Calu3 (cell line): Measurements from ENCODE around the gene KIAA1614. TPM values are rescaled to one million over a fixed set of nuclear protein-coding genes. Genes with fewer than 3 reads are reported as not detected.
"Not testable (repeated sequence)": the region's sequence is repeated elsewhere in the genome, so short reads cannot be mapped to it uniquely, and the experiment has no call there.

ENCODE experiments used
- BruUV-seq: library from RNA; stranded (reverse); fragments of 400-500 nt; replicated peaks from 2 replicates; lab custom pipeline; 2021; lab: Mats Ljungman, UMichigan
- CTCF ChIA-PET: fragments of 300-600 bp; sonication (Branson Sonifier 250); formaldehyde crosslinking; loops from one replicate; lab custom pipeline; 2022; ENCODE audit warnings: antibody characterized with exemption; lab: Charles Lee
- DNase-seq: peaks from one replicate; pipeline ENCODE4 v3.0.0; 2022
- H3K27ac Mint-ChIP-seq: one replicate; pipeline ENCODE4 v1.8.0; 2022; ENCODE audit warnings: mixed read lengths; ENCODE audit not compliant: unreplicated experiment
- H3K27me3 Mint-ChIP-seq: one replicate; pipeline ENCODE4 v1.8.0; 2022; ENCODE audit warnings: mixed read lengths; ENCODE audit not compliant: unreplicated experiment
- H3K36me3 Mint-ChIP-seq: one replicate; pipeline ENCODE4 v1.8.0; 2022; ENCODE audit warnings: mild to moderate bottlenecking, moderate library complexity, mixed read lengths; ENCODE audit not compliant: insufficient read depth, unreplicated experiment
- H3K4me1 Mint-ChIP-seq: one replicate; pipeline ENCODE4 v1.8.0; 2022; ENCODE audit warnings: mild to moderate bottlenecking, low read depth, mixed read lengths; ENCODE audit not compliant: unreplicated experiment
- H3K4me3 Mint-ChIP-seq: one replicate; pipeline ENCODE4 v1.8.0; 2022; ENCODE audit warnings: mild to moderate bottlenecking, low read depth, moderate library complexity, mixed read lengths; ENCODE audit not compliant: unreplicated experiment
- H3K9me3 Mint-ChIP-seq: one replicate; pipeline ENCODE4 v1.8.0; 2022; ENCODE audit warnings: low read depth, mixed read lengths; ENCODE audit not compliant: unreplicated experiment
- intact Hi-C: fragments of 100-400 bp; cut with micrococcal nuclease; formaldehyde crosslinking; loops from one replicate; pipeline ENCODE4 v1.10.0; 2022; ENCODE audit not compliant: unreplicated experiment
- total RNA-seq: library from RNA; stranded (reverse); gene quantifications from 2 replicates; pipeline ENCODE4 v1.2.3, GENCODE V29; 2022
- TF ChIP-seq, protein P1 (sequence below): fragments of 200-600 bp; IDR thresholded peaks from one replicate; pipeline ENCODE4 v1.8.0; 2022; ENCODE audit warnings: antibody characterized with exemption; ENCODE audit not compliant: unreplicated experiment

The KIAA1614 gene
- total RNA-seq, 1 experiment from 2014 or later = 0.19 TPM

DNA sequence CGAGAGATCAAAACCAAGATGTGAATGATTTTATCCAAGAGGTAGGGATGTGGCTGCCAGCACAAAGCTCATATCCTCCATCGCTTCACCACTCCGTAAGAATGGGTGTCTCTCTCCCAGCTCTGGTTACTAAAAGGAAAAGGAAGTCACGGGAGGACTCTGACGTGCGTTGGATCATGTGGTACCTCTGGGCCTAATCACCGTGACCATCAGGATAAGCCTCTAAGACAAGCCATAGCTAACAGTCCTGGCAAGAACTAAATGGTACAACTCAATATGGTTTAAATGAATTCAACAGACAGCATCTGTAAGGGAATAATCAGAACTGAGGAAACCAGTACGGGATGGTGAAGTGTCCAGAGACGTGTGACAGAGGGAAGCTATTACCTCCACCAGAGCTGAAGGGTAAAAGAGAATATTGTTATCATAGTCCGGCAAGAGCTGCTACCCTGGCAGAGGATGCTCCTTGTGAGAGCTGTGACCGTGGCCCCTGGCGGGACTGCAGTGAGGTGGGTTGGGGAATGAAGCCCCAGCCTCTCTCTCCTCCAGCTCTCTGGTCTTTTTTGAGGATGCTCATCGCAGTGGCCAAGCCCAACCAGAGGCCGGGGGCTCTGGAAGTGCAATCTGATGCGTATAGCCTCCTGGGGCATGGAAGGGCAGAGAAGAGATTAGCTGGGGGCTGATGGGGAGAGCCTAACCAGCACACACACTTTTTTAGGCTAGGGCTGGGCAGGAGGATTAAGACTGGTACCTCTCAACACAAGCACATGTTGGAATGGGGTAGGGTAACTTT lies 54.2 kb downstream of the KIAA1614 start:
- Mint-ChIP-seq H3K27me3 (no peaks in the 10 kb centered on the region), H3K36me3 (peaks cover 10% of the 10 kb centered on the region), H3K27ac (no peak overlapping the region), H3K9me3 (no peaks in the 10 kb centered on the region), H3K4me3 (no peak overlapping the region), H3K4me1 (no peaks in the 10 kb centered on the region)
- CTCF ChIA-PET = no interaction called here
- DNase-seq = no peak
- TF ChIP-seq, protein P1, sequence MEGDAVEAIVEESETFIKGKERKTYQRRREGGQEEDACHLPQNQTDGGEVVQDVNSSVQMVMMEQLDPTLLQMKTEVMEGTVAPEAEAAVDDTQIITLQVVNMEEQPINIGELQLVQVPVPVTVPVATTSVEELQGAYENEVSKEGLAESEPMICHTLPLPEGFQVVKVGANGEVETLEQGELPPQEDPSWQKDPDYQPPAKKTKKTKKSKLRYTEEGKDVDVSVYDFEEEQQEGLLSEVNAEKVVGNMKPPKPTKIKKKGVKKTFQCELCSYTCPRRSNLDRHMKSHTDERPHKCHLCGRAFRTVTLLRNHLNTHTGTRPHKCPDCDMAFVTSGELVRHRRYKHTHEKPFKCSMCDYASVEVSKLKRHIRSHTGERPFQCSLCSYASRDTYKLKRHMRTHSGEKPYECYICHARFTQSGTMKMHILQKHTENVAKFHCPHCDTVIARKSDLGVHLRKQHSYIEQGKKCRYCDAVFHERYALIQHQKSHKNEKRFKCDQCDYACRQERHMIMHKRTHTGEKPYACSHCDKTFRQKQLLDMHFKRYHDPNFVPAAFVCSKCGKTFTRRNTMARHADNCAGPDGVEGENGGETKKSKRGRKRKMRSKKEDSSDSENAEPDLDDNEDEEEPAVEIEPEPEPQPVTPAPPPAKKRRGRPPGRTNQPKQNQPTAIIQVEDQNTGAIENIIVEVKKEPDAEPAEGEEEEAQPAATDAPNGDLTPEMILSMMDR = no peak
- BruUV-seq = no TSS peak
- intact Hi-C loops = no loop called here

DNA sequence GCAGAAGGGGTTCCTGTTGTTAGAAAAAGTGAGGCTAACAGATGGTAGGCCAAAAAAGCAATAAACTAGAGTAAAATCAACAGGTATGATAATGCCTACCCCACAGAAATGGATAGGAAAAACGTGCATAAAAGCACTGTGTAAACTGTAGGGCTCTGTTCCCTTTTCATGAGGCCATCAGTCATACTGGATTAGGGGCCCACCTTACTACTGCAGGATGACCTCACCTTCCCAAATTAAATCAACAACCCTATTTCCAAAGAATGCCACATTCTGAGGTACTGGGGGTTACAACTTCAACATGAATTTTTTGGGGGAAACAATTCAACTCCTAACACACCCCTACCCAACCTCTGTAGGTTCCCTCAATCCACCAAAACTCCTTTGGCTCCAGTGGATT lies 54.9 kb downstream of the KIAA1614 start:
- no peak for DNase-seq
- CTCF ChIA-PET = no interaction called here
- intact Hi-C loops = no loop called here
- H3K27me3 Mint-ChIP-seq = no peaks in the 10 kb centered on the region
- no peak overlapping the region for H3K4me3 Mint-ChIP-seq
- TF ChIP-seq, protein P1 = no peak
- BruUV-seq = no TSS peak
- H3K36me3 Mint-ChIP-seq = peaks cover 12% of the 10 kb centered on the region
- H3K9me3 Mint-ChIP-seq = no peaks in the 10 kb centered on the region
- no peaks in the 10 kb centered on the region for H3K4me1 Mint-ChIP-seq
- no peak overlapping the region for H3K27ac Mint-ChIP-seq

DNA sequence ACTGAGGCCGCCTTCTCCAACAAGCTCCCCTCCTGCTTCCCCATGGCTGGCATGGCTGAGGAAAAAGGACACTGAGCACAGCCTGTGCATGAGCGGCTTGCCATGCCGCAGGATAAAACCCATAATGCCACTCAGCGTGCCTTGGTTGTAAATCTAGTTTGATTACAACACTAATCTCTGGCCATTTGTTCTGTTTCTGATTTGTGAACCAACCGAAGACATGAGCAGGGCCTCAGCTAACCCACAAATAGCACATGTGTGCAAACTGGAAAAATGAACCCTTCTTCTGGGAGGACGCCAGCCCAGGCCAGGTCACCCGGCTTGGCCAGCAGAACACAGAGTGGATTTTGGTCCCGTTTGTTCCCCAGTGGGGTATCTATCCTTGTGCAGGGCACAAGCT lies 56.1 kb downstream of the KIAA1614 start:
- H3K27me3 Mint-ChIP-seq, intact Hi-C loops: not testable (repeated sequence)

DNA sequence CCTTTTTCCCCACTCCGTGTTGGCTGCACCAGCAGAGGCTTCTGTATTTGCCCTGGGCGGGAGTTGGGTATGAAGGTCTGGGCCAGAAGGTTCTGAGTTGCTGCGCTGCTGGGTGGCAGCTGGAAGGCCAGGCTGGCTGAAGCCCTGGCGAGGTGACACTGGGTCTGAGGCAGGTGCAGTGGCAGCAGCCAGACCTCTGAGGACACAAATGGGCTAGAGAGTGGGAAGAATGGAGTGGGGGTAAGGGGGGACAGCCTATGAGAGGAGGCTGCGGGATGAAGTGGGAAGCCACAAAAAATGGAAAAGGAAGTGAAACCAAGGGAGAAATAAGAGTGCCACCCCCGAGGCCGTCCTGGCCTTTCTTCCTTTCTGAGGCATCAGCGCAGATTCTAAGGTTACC lies 56.7 kb downstream of the KIAA1614 start:
- BruUV-seq = no TSS peak
- Mint-ChIP-seq H3K36me3 (peaks cover 15% of the 10 kb centered on the region), H3K4me1 (no peaks in the 10 kb centered on the region), H3K4me3 (no peak overlapping the region), H3K27me3 (no peaks in the 10 kb centered on the region), H3K9me3 (no peaks in the 10 kb centered on the region), H3K27ac (no peak overlapping the region)
- CTCF ChIA-PET = no interaction called here
- no peak for DNase-seq
- intact Hi-C loops = no loop called here
- TF ChIP-seq, protein P1 = no peak

More for the DNA sequence above, 56.1 kb downstream of the KIAA1614 start:
- H3K4me3 Mint-ChIP-seq, H3K9me3 Mint-ChIP-seq, DNase-seq, H3K27ac Mint-ChIP-seq, CTCF ChIA-PET, H3K4me1 Mint-ChIP-seq, BruUV-seq: not testable (repeated sequence)
- peaks cover 15% of the 10 kb centered on the region for H3K36me3 Mint-ChIP-seq
